Measurements from ENCODE around the gene ADAM17.
"Not testable (repeated sequence)": the region's sequence is repeated elsewhere in the genome, so short reads cannot be mapped to it uniquely, and the experiment has no call there.

The ADAM17 gene

GRCh38 chr2:9555297-9556120 is at the start of gene ADAM17:
TSS of gene ADAM17 (minus strand) at chr2:9555830. CDS start at chr2:9555605, 225 bp downstream.
- DNase-seq, result peak; percentile 85

- DNase-seq, result no peak
These were observed 46.8 kb upstream of the ADAM17 start for GRCh38 chr2:9602412-9602811.

- no peak for DNase-seq
These were observed 45.8 kb upstream of the ADAM17 start for GRCh38 chr2:9601397-9601796.

- no peak for DNase-seq
These were observed 43.8 kb upstream of the ADAM17 start for GRCh38 chr2:9599430-9599829.

GRCh38 chr2:9596621-9597311 is 41.1 kb upstream of the ADAM17 start:
- no peak for DNase-seq

GRCh38 chr2:9595746-9596145 is 40.1 kb upstream of the ADAM17 start:
- DNase-seq, result no peak

GRCh38 chr2:9595256-9595655 is 39.6 kb upstream of the ADAM17 start:
- not testable (repeated sequence) for DNase-seq

- no peak for DNase-seq
These were observed 38.9 kb upstream of the ADAM17 start for GRCh38 chr2:9594366-9595054.

- DNase-seq, result no peak
These were observed 38.3 kb upstream of the ADAM17 start for GRCh38 chr2:9593925-9594324.

- DNase-seq, result no peak
These were observed 37.1 kb upstream of the ADAM17 start for GRCh38 chr2:9592699-9593098.

GRCh38 chr2:9590641-9591040 is 35.0 kb upstream of the ADAM17 start:
- DNase-seq, result no peak

- DNase-seq, result no peak
These were observed 30.8 kb upstream of the ADAM17 start for GRCh38 chr2:9586465-9586864.

- DNase-seq, result no peak
These were observed 29.9 kb upstream of the ADAM17 start for GRCh38 chr2:9585486-9585885.

- DNase-seq, result not testable (repeated sequence)
These were observed 29.3 kb upstream of the ADAM17 start for GRCh38 chr2:9584902-9585301.

- DNase-seq, result no peak
These were observed 27.0 kb upstream of the ADAM17 start for GRCh38 chr2:9582624-9583023.

GRCh38 chr2:9578467-9579235 is 23.0 kb upstream of the ADAM17 start:
- DNase-seq, result no peak

GRCh38 chr2:9574331-9574730 is 18.7 kb upstream of the ADAM17 start:
- no peak for DNase-seq

GRCh38 chr2:9573840-9574239 is 18.2 kb upstream of the ADAM17 start:
- no peak for DNase-seq

GRCh38 chr2:9573013-9573720 is 17.5 kb upstream of the ADAM17 start:
- no peak for DNase-seq

- DNase-seq, result no peak
These were observed 14.8 kb upstream of the ADAM17 start for GRCh38 chr2:9570182-9571060.
